HG02642 (cell line): ENCODE measurements around the gene GRIP2.

Source experiments
- ATAC-seq: cut with Tn5 transposase; IDR thresholded peaks from one replicate; pipeline ENCODE4 v1.9.1; 2021; ENCODE audit warnings: mild to moderate bottlenecking; ENCODE audit not compliant: unreplicated experiment, poor library complexity

The GRIP2 gene

GRCh38 chr3:14458434-14459275 is 81.5 kb downstream of the GRIP2 start:
- no peak for ATAC-seq

GRCh38 chr3:14457999-14458398 is 82.1 kb downstream of the GRIP2 start:
- no peak for ATAC-seq

GRCh38 chr3:14457481-14457880 is 82.7 kb downstream of the GRIP2 start:
- ATAC-seq, result no peak

DNA sequence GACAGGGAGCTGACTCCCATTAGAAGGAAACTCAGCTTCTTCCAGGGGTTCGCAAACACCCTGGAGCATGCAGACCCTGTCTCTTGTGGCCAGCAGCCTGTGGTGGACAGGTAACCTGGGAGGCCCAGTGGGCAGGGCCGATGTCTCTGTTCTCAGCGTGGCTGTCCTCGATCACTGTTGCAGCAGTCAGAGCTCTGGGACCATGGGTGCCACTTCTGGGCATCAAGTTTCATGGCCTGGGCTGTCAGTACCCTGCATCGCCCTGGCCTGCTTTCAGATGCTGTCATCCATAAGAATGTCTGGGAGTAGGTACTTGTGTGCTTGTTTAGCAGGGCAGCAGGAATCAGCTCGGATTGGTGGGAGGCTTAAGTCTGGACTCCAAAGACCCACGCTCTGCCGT is 83.3 kb downstream of the GRIP2 start:
- ATAC-seq, result no peak

- no peak for ATAC-seq
Observed at GRCh38 chr3:14455571-14456317, 84.4 kb downstream of the GRIP2 start.

DNA sequence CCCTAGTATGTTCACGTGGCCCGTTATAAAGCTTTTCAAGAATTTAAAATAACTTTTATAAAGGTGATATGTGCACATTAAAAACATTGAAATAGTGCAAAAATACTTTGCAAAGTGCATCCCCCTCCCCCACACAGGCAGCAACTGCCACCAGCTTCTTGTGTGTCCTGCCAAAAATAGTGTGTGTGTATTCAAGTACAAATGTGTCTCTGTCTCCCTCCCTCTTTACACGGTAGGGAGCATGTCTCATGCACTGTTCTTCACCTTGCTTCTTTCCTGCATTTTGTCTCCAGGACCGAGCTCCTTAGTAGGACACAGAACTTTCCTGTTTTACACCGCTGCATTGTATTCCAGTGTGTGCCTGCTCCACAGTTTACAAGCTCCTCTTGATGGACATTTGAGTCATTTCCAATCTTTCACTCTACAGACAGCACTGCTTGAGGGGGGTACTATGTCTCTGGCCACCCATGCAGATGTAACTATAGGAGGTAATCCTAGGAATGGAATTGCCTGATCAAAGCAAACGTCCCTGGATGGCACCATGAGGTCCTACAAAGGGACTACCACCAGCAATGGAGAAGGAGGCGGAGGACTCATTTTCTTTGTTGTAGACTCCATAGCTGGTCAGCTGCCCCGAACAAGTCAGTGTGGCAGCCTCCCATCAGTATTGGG is 85.4 kb downstream of the GRIP2 start:
- ATAC-seq, result no peak

- ATAC-seq, result no peak
Observed at GRCh38 chr3:14453876-14454638, 86.1 kb downstream of the GRIP2 start.

- no peak for ATAC-seq
Observed at GRCh38 chr3:14452740-14453710, 87.1 kb downstream of the GRIP2 start.

GRCh38 chr3:14451844-14452739 is 88.0 kb downstream of the GRIP2 start:
- no peak for ATAC-seq

GRCh38 chr3:14450922-14451606 is 89.1 kb downstream of the GRIP2 start:
- ATAC-seq, result no peak

- no peak for ATAC-seq
Observed at GRCh38 chr3:14450506-14450905, 89.6 kb downstream of the GRIP2 start.

- no peak for ATAC-seq
Observed at GRCh38 chr3:14448756-14449727, 91.1 kb downstream of the GRIP2 start.

DNA sequence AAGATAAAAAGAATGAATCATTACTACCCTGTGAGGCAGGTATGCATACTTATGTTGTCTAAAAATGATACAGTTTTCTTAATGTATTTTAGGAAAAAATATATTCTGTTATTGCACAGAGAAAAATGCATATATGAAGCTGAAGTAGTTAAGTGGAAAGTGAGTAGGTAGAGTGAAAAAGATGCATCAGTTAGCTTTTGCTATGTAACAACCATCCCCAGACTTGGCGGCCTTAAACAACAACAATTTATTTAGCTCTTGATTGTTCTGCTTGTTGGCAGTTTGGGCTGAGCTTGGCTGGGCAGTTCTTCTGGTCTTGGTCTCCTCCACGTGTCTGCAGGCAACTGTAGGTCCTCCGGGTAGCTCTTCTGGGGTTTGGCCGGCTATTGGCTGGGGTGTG is 92.1 kb downstream of the GRIP2 start:
- no peak for ATAC-seq

DNA sequence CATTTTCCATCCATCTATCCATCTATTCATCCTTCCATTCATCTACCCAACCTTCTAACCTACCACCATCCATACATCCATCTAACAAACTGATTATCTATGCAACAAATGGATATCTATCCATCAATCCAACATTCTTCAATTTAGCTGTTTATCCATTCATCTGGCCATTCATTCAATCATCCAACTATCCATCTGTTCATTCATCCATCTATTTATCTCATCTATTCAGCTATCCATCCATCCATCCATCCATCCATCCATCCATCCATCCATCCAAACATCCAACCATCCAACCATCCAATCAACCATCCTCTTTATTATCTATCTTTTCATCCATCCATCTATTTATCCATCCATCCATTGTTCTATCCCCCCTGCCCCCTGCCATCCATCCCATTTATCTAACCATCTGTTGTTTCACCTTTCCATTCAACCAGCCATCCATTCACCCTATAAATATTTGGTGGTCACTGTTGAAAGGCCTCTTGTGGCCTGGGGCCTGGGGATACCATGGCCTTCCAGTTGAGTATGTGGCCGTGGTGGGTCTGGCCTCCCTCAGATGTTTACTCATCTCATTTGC is 93.1 kb downstream of the GRIP2 start:
- no peak for ATAC-seq

GRCh38 chr3:14445773-14446172 is 94.4 kb downstream of the GRIP2 start:
- no peak for ATAC-seq

DNA sequence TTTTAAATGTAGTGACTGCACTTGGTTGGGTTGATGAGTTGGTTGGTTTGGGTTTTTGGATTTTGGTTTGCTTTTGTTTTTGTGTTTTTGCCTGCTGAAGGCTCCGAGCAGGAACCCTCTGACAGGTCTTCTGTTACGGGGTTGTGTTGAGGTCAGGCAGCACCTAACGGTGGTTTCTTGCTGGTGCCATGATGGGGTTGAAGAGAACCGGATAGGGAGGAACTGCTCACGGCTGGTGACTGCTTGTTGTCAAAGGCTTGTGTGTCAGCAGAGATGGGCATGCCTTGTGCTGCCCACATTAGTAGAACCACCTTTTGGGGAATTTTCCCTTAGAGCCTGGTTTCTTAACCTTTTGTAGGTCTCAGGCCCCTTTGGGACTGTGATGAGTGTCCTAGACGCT is 95.8 kb downstream of the GRIP2 start:
- no peak for ATAC-seq
